GM12892 (cell line): ENCODE results near the gene WFDC10B.
"Not testable (repeated sequence)": the region's sequence is repeated elsewhere in the genome, so short reads cannot be mapped to it uniquely, and the experiment has no call there.

Source experiments
- POLR2A ChIP-seq: IDR thresholded peaks from 2 replicates; pipeline ENCODE4 v1.6.1; 2011; ENCODE audit warnings: low read depth, low read length, control low read depth
- POLR2AphosphoS5 ChIP-seq: IDR thresholded peaks from 2 replicates; pipeline ENCODE4 v1.6.1; 2011; ENCODE audit warnings: low read depth, low read length, control low read depth
- TAF1 ChIP-seq: IDR thresholded peaks from 2 replicates; pipeline ENCODE4 v1.6.1; 2011; ENCODE audit warnings: low read depth, mild to moderate bottlenecking, control low read depth, low read length, borderline replicate concordance

GRCh38 chr20:45693346-45693745 lies 11.5 kb downstream of the WFDC10B start:
- TF ChIP-seq POLR2A, TAF1, POLR2AphosphoS5: not testable (repeated sequence)
